Peyer's patch (tissue), 4 donors: ENCODE measurements around the gene HSD17B8.

Source experiments
- CTCF ChIP-seq, 6 experiments: fragments of 450-650 bp in 4 of 6; fragments of 200-600 bp in 2 of 6; sonication (generic) in 1 of 6; IDR thresholded peaks; one replicate each; pipeline ENCODE4 v1.5.1; 2017 to 2019; ENCODE audit warnings: antibody characterized with exemption in 6 of 6, mild to moderate bottlenecking in 3 of 6, moderate library complexity in 1 of 6
- POLR2A ChIP-seq, 2 donors: fragments of 450-650 bp; IDR thresholded peaks; one replicate each; pipeline ENCODE4 v1.5.1; 2017; ENCODE audit warnings: antibody characterized with exemption in 2 of 2, mild to moderate bottlenecking in 2 of 2, moderate library complexity in 2 of 2

- TF ChIP-seq CTCF (IDR thresholded peaks at IDR 0.05) (no peak), POLR2A (IDR thresholded peaks at IDR 0.05) (no peak)
Observed at GRCh38 chr6:33243476-33243875, 39.0 kb downstream of the HSD17B8 start.
